Liver (tissue), 3 donors: ENCODE data around the gene NXN.

ENCODE experiments used
- EGR1 ChIP-seq, 2 donors: IDR thresholded peaks; 2 replicates each; pipeline ENCODE4 v1.6.1; 2016 to 2018; ENCODE audit warnings: antibody characterized with exemption in 2 of 2, low read depth in 2 of 2
- FOXA1 ChIP-seq: IDR thresholded peaks from 2 replicates; pipeline ENCODE4 v1.6.1; 2016; ENCODE audit warnings: antibody characterized with exemption
- GABPA ChIP-seq, 2 donors: IDR thresholded peaks in 1 of 2; conservative IDR thresholded peaks in 1 of 2; 2 replicates each; pipeline ENCODE4 v1.6.1; 2016; ENCODE audit warnings: antibody characterized with exemption in 2 of 2, mild to moderate bottlenecking in 1 of 2, moderate library complexity in 1 of 2
- NR2F2 ChIP-seq: IDR thresholded peaks from 2 replicates; pipeline ENCODE4 v1.6.1; 2016; ENCODE audit warnings: antibody characterized with exemption
- RXRA ChIP-seq, 2 donors: IDR thresholded peaks; 2 replicates each; pipeline ENCODE4 v1.6.1; 2017 to 2018; ENCODE audit warnings: antibody characterized with exemption in 2 of 2, mild to moderate bottlenecking in 1 of 2
- SP1 ChIP-seq: IDR thresholded peaks from 2 replicates; pipeline ENCODE4 v1.6.1; 2018; ENCODE audit warnings: antibody characterized with exemption, mild to moderate bottlenecking
- TAF1 ChIP-seq: conservative IDR thresholded peaks from 2 replicates; pipeline ENCODE4 v1.6.1; 2016; ENCODE audit warnings: antibody characterized with exemption, mild to moderate bottlenecking
- YY1 ChIP-seq: IDR thresholded peaks from 2 replicates; pipeline ENCODE4 v1.6.1; 2016; ENCODE audit warnings: antibody characterized with exemption, mild to moderate bottlenecking
- TF ChIP-seq, protein P1 (sequence below): fragments of 150-350 bp; IDR thresholded peaks from 2 replicates; pipeline ENCODE4 v1.5.1; 2017; ENCODE audit warnings: improper control_type of control experiment, low read depth, low read length; ENCODE audit not compliant: missing input control
- TF ChIP-seq, protein P2 (sequence below): IDR thresholded peaks from 2 replicates; pipeline ENCODE4 v1.6.1; 2016; ENCODE audit warnings: antibody characterized with exemption
- TF ChIP-seq, protein P3 (sequence below): IDR thresholded peaks from 2 replicates; pipeline ENCODE4 v1.6.1; 2016; ENCODE audit warnings: antibody characterized with exemption, mild to moderate bottlenecking
- donor health status: healthy.
- donor health status: healthy.

DNA sequence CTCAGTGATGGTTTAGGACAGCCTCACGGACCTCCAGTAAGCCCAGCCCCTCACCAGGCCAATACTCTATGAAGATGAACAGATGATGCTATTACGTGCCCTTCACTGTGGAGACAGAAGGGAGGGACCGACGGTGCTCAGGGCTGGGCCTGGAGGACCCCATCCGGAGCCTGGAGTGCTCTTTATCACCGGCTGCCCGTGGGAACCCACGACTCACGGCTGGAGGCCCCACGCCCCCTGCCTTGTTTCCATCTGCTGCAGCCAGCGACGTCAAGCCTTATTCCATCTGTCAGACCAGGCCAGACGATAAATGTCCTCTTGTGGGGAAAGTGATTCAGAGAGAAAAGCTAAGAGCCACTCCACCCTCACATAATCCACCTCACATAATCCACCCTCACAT, 13.4 kb upstream of the NXN start:
- TF ChIP-seq, protein P1, sequence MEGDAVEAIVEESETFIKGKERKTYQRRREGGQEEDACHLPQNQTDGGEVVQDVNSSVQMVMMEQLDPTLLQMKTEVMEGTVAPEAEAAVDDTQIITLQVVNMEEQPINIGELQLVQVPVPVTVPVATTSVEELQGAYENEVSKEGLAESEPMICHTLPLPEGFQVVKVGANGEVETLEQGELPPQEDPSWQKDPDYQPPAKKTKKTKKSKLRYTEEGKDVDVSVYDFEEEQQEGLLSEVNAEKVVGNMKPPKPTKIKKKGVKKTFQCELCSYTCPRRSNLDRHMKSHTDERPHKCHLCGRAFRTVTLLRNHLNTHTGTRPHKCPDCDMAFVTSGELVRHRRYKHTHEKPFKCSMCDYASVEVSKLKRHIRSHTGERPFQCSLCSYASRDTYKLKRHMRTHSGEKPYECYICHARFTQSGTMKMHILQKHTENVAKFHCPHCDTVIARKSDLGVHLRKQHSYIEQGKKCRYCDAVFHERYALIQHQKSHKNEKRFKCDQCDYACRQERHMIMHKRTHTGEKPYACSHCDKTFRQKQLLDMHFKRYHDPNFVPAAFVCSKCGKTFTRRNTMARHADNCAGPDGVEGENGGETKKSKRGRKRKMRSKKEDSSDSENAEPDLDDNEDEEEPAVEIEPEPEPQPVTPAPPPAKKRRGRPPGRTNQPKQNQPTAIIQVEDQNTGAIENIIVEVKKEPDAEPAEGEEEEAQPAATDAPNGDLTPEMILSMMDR = no peak
- TF ChIP-seq, protein P2, sequence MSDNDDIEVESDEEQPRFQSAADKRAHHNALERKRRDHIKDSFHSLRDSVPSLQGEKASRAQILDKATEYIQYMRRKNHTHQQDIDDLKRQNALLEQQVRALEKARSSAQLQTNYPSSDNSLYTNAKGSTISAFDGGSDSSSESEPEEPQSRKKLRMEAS = no peak
- no peak for TF ChIP-seq NR2F2
- no peak for TF ChIP-seq GABPA (IDR thresholded peaks at IDR 0.05 in 1 of 2, conservative IDR thresholded peaks at IDR 0.05 in 1 of 2)
- TF ChIP-seq, protein P3, sequence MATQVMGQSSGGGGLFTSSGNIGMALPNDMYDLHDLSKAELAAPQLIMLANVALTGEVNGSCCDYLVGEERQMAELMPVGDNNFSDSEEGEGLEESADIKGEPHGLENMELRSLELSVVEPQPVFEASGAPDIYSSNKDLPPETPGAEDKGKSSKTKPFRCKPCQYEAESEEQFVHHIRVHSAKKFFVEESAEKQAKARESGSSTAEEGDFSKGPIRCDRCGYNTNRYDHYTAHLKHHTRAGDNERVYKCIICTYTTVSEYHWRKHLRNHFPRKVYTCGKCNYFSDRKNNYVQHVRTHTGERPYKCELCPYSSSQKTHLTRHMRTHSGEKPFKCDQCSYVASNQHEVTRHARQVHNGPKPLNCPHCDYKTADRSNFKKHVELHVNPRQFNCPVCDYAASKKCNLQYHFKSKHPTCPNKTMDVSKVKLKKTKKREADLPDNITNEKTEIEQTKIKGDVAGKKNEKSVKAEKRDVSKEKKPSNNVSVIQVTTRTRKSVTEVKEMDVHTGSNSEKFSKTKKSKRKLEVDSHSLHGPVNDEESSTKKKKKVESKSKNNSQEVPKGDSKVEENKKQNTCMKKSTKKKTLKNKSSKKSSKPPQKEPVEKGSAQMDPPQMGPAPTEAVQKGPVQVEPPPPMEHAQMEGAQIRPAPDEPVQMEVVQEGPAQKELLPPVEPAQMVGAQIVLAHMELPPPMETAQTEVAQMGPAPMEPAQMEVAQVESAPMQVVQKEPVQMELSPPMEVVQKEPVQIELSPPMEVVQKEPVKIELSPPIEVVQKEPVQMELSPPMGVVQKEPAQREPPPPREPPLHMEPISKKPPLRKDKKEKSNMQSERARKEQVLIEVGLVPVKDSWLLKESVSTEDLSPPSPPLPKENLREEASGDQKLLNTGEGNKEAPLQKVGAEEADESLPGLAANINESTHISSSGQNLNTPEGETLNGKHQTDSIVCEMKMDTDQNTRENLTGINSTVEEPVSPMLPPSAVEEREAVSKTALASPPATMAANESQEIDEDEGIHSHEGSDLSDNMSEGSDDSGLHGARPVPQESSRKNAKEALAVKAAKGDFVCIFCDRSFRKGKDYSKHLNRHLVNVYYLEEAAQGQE = no peak
- no peak for TF ChIP-seq TAF1
- no peak for TF ChIP-seq SP1
- TF ChIP-seq EGR1 (IDR thresholded peaks at IDR 0.05; ENCODE audit: low read depth in 2 of 2) = no peak
- TF ChIP-seq RXRA (IDR thresholded peaks at IDR 0.05) = no peak
- TF ChIP-seq FOXA1 = no peak
- TF ChIP-seq YY1 = no peak
